Measurements from ENCODE around the gene PAWR.

- no peak for TF ChIP-seq NFXL1 (IDR thresholded peaks at IDR 0.05; ENCODE audit: borderline replicate concordance)
- TF ChIP-seq ESRRA (IDR thresholded peaks at IDR 0.05; ENCODE audit: low read length), result no peak
- no peak for TF ChIP-seq POLR2AphosphoS5 (IDR thresholded peaks at IDR 0.05; ENCODE audit: low read length)
- TF ChIP-seq, protein P1, sequence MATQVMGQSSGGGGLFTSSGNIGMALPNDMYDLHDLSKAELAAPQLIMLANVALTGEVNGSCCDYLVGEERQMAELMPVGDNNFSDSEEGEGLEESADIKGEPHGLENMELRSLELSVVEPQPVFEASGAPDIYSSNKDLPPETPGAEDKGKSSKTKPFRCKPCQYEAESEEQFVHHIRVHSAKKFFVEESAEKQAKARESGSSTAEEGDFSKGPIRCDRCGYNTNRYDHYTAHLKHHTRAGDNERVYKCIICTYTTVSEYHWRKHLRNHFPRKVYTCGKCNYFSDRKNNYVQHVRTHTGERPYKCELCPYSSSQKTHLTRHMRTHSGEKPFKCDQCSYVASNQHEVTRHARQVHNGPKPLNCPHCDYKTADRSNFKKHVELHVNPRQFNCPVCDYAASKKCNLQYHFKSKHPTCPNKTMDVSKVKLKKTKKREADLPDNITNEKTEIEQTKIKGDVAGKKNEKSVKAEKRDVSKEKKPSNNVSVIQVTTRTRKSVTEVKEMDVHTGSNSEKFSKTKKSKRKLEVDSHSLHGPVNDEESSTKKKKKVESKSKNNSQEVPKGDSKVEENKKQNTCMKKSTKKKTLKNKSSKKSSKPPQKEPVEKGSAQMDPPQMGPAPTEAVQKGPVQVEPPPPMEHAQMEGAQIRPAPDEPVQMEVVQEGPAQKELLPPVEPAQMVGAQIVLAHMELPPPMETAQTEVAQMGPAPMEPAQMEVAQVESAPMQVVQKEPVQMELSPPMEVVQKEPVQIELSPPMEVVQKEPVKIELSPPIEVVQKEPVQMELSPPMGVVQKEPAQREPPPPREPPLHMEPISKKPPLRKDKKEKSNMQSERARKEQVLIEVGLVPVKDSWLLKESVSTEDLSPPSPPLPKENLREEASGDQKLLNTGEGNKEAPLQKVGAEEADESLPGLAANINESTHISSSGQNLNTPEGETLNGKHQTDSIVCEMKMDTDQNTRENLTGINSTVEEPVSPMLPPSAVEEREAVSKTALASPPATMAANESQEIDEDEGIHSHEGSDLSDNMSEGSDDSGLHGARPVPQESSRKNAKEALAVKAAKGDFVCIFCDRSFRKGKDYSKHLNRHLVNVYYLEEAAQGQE (IDR thresholded peaks at IDR 0.05; ENCODE audit: low read depth, low read length), result no peak
- no peak for TF ChIP-seq CTCF (IDR thresholded peaks at IDR 0.05 in 2 of 3, conservative IDR thresholded peaks at IDR 0.05 in 1 of 3; ENCODE audit: control insufficient read depth in 2 of 3, extremely low read depth in 1 of 3, insufficient read depth in 1 of 3, low read depth in 3 of 3, low read length in 3 of 3)
- TF ChIP-seq KDM1A (IDR thresholded peaks at IDR 0.05; ENCODE audit: borderline replicate concordance), result no peak
- no peak for TF ChIP-seq YY1 (IDR thresholded peaks at IDR 0.05; ENCODE audit: low read depth, low read length)
- no peak for TF ChIP-seq EZH2 (IDR thresholded peaks at IDR 0.05; ENCODE audit: borderline replicate concordance, control insufficient read depth, low read depth, low read length)
- no peak for TF ChIP-seq NFIC (IDR thresholded peaks at IDR 0.05; ENCODE audit: low read depth, low read length)
- TF ChIP-seq WRNIP1 (IDR thresholded peaks at IDR 0.05; ENCODE audit: borderline replicate concordance, low read depth, low read length), result no peak
- no peak for TF ChIP-seq MAX (IDR thresholded peaks at IDR 0.05; ENCODE audit: low read depth, low read length)
- TF ChIP-seq BCLAF1 (IDR thresholded peaks at IDR 0.05), result no peak
Measured at GRCh38 chr12:79595273-79595672, 95.5 kb downstream of the PAWR start.
